Trophoblast cell (in vitro differentiated cells and primary cell): ENCODE results near the gene SEL1L.
"Not testable (repeated sequence)": the region's sequence is repeated elsewhere in the genome, so short reads cannot be mapped to it uniquely, and the experiment has no call there.

Experiments used
- DNase-seq, 2 donors: peaks; one replicate each; pipeline ENCODE4 v3.0.0-alpha.2; 2016
- H2AFZ ChIP-seq: 2 replicates; pipeline ENCODE4 v1.6.1; 2013; ENCODE audit warnings: low read length, moderate library complexity, mild to moderate bottlenecking; ENCODE audit not compliant: insufficient read depth, poor library complexity
- H2AK5ac ChIP-seq: 2 replicates; pipeline ENCODE4 v1.6.1; 2013; ENCODE audit warnings: mild to moderate bottlenecking, low read length
- H2BK120ac ChIP-seq: 2 replicates; pipeline ENCODE4 v1.6.1; 2013; ENCODE audit warnings: low read length, mild to moderate bottlenecking, moderate library complexity; ENCODE audit not compliant: insufficient read depth, poor library complexity
- H2BK12ac ChIP-seq: 2 replicates; pipeline ENCODE4 v1.6.1; 2013; ENCODE audit warnings: mild to moderate bottlenecking, low read length, moderate library complexity
- H2BK5ac ChIP-seq: 2 replicates; pipeline ENCODE4 v1.6.1; 2013; ENCODE audit warnings: low read length, low read depth, moderate library complexity, mild to moderate bottlenecking; ENCODE audit not compliant: poor library complexity
- H3K14ac ChIP-seq: 2 replicates; pipeline ENCODE4 v1.6.1; 2013; ENCODE audit warnings: mild to moderate bottlenecking, low read length
- H3K18ac ChIP-seq: 2 replicates; pipeline ENCODE4 v1.6.1; 2013; ENCODE audit warnings: mild to moderate bottlenecking, low read length
- H3K23ac ChIP-seq: 2 replicates; pipeline ENCODE4 v1.6.1; 2013; ENCODE audit warnings: low read length
- H3K27ac ChIP-seq: 2 replicates; pipeline ENCODE4 v1.5.1; 2013; ENCODE audit warnings: low read depth, mild to moderate bottlenecking, inconsistent platforms, low read length, moderate library complexity
- H3K27me3 ChIP-seq: 2 replicates; pipeline ENCODE4 v1.6.1; 2013; ENCODE audit warnings: inconsistent platforms, mild to moderate bottlenecking, low read length, moderate library complexity; ENCODE audit not compliant: insufficient read depth
- H3K36me3 ChIP-seq, 2 experiments: 1 replicate in 1 of 2; 2 replicates in 1 of 2; pipeline ENCODE4 v1.6.1; 2013; ENCODE audit warnings: low read length in 2 of 2, mild to moderate bottlenecking in 2 of 2, moderate library complexity in 1 of 2; ENCODE audit not compliant: insufficient read depth in 2 of 2, control insufficient read depth in 1 of 2
- H3K4ac ChIP-seq: 2 replicates; pipeline ENCODE4 v1.6.1; 2013; ENCODE audit warnings: low read depth, mild to moderate bottlenecking, low read length, moderate library complexity
- H3K4me1 ChIP-seq, 2 experiments: 1 replicate in 1 of 2; 2 replicates in 1 of 2; pipeline ENCODE4 v1.6.1; 2013; ENCODE audit warnings: low read length in 2 of 2, mild to moderate bottlenecking in 2 of 2, moderate library complexity in 1 of 2; ENCODE audit not compliant: insufficient read depth in 2 of 2, control insufficient read depth in 1 of 2
- H3K4me2 ChIP-seq: 2 replicates; pipeline ENCODE4 v1.6.1; 2013; ENCODE audit warnings: inconsistent platforms, mild to moderate bottlenecking, low read length, moderate library complexity
- H3K4me3 ChIP-seq: 2 replicates; pipeline ENCODE4 v1.5.1; 2013; ENCODE audit warnings: mild to moderate bottlenecking, low read depth, low read length, inconsistent platforms
- H3K79me1 ChIP-seq: one replicate; pipeline ENCODE4 v1.6.1; 2013; ENCODE audit warnings: low read length
- H3K79me2 ChIP-seq: 2 replicates; pipeline ENCODE4 v1.6.1; 2013; ENCODE audit warnings: low read length, mild to moderate bottlenecking; ENCODE audit not compliant: control insufficient read depth, insufficient read depth, poor library complexity
- H3K9ac ChIP-seq: 2 replicates; pipeline ENCODE4 v1.6.1; 2013; ENCODE audit warnings: mild to moderate bottlenecking, low read length
- H3K9me3 ChIP-seq: 2 replicates; pipeline ENCODE4 v1.6.1; 2013; ENCODE audit warnings: low read depth, mild to moderate bottlenecking, control low read depth, inconsistent platforms, low read length; ENCODE audit not compliant: insufficient read depth
- H4K12ac ChIP-seq: 2 replicates; pipeline ENCODE4 v1.6.1; 2013; ENCODE audit warnings: low read depth, mild to moderate bottlenecking, low read length, moderate library complexity
- H4K8ac ChIP-seq: 2 replicates; pipeline ENCODE4 v1.6.1; 2013; ENCODE audit warnings: low read depth, mild to moderate bottlenecking, low read length, moderate library complexity
- H4K91ac ChIP-seq: one replicate; pipeline ENCODE4 v1.6.1; 2013; ENCODE audit warnings: low read depth, mild to moderate bottlenecking, low read length, moderate library complexity
- WGBS: extraction: QIAGEN DNeasy Blood & Tissue Kit; methylation state at CpG from one replicate; pipeline ENCODE4 v1.1.7; 2013; ENCODE audit warnings: missing lambda C conversion rate; ENCODE audit not compliant: insufficient read length, insufficient coverage; ENCODE audit errors: extremely low coverage; 5-methylcytosine and 5-hydroxymethylcytosine counted together

SEL1L gene

DNA sequence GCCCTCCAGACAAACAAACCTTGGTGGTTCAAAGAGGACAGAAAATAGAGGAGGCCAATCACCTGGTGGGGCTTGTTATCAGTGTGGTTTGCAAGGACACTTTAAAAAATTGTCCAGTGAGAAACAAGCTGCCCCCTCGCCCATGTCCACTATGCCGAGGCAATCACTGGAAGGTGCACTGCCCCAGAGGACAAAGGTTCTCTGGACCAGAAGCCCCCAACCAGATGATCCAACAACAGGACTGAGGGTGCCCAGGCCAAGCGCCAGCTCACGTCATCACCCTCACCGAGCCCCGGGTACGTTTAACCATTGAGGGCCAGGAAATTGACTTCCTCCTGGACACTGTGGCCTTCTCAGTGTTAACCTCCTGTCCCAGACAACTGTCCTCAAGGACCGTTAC, 17.7 kb downstream of the SEL1L start:
- not testable (repeated sequence) for H4K12ac ChIP-seq, H4K8ac ChIP-seq, H4K91ac ChIP-seq, H2BK12ac ChIP-seq, H3K4me1 ChIP-seq, DNase-seq, H3K18ac ChIP-seq, H3K23ac ChIP-seq, H3K9ac ChIP-seq, H3K4me2 ChIP-seq, H3K27ac ChIP-seq, H3K14ac ChIP-seq, H3K9me3 ChIP-seq, H3K4ac ChIP-seq, H3K4me3 ChIP-seq, H3K79me2 ChIP-seq, H2AK5ac ChIP-seq, H2BK120ac ChIP-seq, H2AFZ ChIP-seq, H3K79me1 ChIP-seq, H2BK5ac ChIP-seq, H3K27me3 ChIP-seq, H3K36me3 ChIP-seq
- WGBS = no CpG with 5 or more reads among the region's 8 CpGs

DNA sequence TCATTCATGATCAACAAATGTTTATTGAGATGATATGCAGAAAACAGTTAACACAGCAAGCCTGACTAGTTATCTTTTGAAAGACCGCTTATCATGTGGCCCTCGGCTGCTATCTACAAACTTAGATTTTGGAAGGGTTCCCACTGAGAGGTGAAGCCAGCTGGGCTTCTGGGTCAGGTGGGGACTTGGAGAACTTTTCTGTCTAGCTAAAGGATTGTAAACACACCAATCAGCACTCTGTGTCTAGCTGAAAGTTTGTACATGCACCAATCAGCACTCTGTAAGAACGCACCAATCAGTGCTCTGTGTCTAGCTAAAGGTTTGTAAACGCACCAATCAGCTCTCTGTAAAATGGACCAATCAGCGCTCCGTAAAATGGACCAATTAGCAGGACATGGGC, 20.8 kb downstream of the SEL1L start:
- H4K8ac ChIP-seq, H3K4me3 ChIP-seq, H3K18ac ChIP-seq, H4K91ac ChIP-seq, H2AK5ac ChIP-seq, H3K27ac ChIP-seq, H3K36me3 ChIP-seq, H3K79me2 ChIP-seq, H3K4me2 ChIP-seq, H4K12ac ChIP-seq, H3K4ac ChIP-seq, H3K79me1 ChIP-seq, H3K9ac ChIP-seq, DNase-seq, H2AFZ ChIP-seq, H3K4me1 ChIP-seq, H3K23ac ChIP-seq, H3K14ac ChIP-seq, H2BK12ac ChIP-seq, H3K9me3 ChIP-seq, H2BK120ac ChIP-seq, H3K27me3 ChIP-seq, H2BK5ac ChIP-seq: not testable (repeated sequence)
- WGBS = no CpG with 5 or more reads among the region's 6 CpGs

DNA sequence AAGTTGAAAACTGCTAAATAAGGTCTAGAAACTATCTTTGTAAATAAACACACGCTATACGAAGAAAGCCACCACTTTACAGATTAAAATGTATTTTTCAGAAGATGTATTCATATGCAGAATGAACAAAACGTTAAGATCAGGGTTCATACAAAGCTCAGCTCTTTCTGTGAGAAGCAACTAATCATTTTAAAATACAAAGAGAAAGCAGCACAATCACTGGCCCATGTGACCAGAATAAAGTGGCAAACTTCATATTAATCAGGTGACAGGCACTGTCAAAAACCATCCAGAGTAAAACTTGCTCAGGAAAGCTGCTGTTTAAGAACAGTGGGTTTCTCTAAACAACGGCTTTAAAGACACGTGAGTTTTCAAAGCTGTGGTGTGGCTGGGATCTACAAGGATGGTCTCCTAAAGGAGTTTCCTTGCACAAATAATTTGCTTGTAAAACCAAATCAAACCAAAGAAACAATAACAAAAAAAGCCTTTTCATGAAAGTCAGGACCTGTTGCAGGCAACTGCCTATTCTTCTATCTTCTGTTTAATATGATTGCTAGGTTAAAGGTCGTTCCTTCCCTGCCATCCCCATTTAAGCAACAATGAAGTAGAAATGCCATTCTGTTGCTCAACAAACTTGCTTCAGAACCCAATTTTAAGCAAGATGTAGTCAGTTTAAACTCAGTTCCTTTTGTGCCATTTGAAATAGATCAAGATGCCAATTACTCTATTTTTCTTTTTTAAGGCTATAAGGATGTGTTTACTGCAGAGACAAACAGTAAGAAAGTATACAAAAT, 22.3 kb downstream of the SEL1L start:
- H3K18ac ChIP-seq = no peak overlapping the region
- no peak overlapping the region for H3K9ac ChIP-seq
- H3K9me3 ChIP-seq = no peaks in the 10 kb centered on the region
- peak in 1 of 2 donors; percentile 29 for DNase-seq
- H4K91ac ChIP-seq = no peak overlapping the region
- H2BK5ac ChIP-seq = no peak overlapping the region
- no peak overlapping the region for H2AK5ac ChIP-seq
- H3K36me3 ChIP-seq = peaks cover 8 to 10% of the 10 kb centered on the region in 2 experiments
- no peak overlapping the region for H3K4me3 ChIP-seq
- H2BK120ac ChIP-seq = no peak overlapping the region
- H4K8ac ChIP-seq = no peak overlapping the region
- WGBS = no CpG with 5 or more reads among the region's 6 CpGs
- no peak overlapping the region for H2BK12ac ChIP-seq
- H3K23ac ChIP-seq = no peak overlapping the region
- no peaks in the 10 kb centered on the region for H3K27me3 ChIP-seq
- H4K12ac ChIP-seq = no peak overlapping the region
- H3K27ac ChIP-seq = no peak overlapping the region
- H3K4ac ChIP-seq = no peak overlapping the region
- H3K79me1 ChIP-seq = no peaks in the 10 kb centered on the region
- no peak overlapping the region for H2AFZ ChIP-seq
- H3K79me2 ChIP-seq = no peaks in the 10 kb centered on the region
- no peak overlapping the region for H3K14ac ChIP-seq
- no peak overlapping the region for H3K4me2 ChIP-seq
- no peaks in the 10 kb centered on the region for H3K4me1 ChIP-seq

DNA sequence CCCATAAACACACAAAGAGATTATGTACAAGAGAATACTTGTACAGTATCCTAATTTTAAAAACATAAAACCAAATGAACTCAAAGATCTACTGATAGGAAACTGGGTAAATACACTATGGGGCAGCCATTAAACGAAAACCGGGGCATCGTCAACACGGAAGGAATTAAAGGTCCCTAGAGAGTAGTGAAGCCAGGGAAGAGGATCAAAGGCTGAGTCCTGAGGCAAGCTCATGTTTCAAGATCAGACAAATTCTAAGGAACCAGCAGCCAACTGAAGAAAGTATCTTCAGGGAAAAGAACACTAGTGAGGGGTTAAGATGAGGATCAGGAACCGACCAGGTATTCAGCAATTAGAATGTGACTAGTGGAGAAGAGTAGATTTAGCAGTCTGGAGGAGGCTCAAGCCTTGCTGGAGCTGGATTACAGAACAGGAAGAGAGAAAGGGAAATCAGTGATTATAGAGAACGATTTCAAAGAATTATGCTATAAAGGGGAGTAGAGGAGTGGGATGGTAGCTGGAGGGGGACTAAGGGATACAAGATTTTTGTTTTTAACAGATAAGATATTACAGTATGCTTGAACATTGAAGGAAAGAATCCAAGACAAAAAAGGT, 23.7 kb downstream of the SEL1L start:
- Histone ChIP-seq H3K9ac (no peak overlapping the region), H2BK12ac (no peak overlapping the region), H3K79me1 (no peaks in the 10 kb centered on the region), H3K79me2 (no peaks in the 10 kb centered on the region), H4K12ac (no peak overlapping the region), H3K14ac (no peak overlapping the region), H2BK120ac (no peak overlapping the region), H3K27me3 (no peaks in the 10 kb centered on the region), H3K18ac (no peak overlapping the region), H3K4me2 (no peak overlapping the region), H2BK5ac (no peak overlapping the region), H4K91ac (no peak overlapping the region), H3K4me3 (no peak overlapping the region), H3K4me1 (no peaks in the 10 kb centered on the region), H3K36me3 (peaks cover 10 to 12% of the 10 kb centered on the region in 2 experiments), H4K8ac (no peak overlapping the region), H2AFZ (no peak overlapping the region), H3K9me3 (no peaks in the 10 kb centered on the region), H3K4ac (no peak overlapping the region), H2AK5ac (no peak overlapping the region), H3K23ac (no peak overlapping the region), H3K27ac (no peak overlapping the region)
- WGBS = no CpG with 5 or more reads among the region's 6 CpGs
- no peak for DNase-seq
